HG02571 (cell line): Measurements from ENCODE around the gene FOLR2.

Experiments used
- ATAC-seq: cut with Tn5 transposase; IDR thresholded peaks from one replicate; pipeline ENCODE4 v1.9.1; 2021; ENCODE audit warnings: mild to moderate bottlenecking, moderate library complexity; ENCODE audit not compliant: unreplicated experiment

The FOLR2 gene

DNA sequence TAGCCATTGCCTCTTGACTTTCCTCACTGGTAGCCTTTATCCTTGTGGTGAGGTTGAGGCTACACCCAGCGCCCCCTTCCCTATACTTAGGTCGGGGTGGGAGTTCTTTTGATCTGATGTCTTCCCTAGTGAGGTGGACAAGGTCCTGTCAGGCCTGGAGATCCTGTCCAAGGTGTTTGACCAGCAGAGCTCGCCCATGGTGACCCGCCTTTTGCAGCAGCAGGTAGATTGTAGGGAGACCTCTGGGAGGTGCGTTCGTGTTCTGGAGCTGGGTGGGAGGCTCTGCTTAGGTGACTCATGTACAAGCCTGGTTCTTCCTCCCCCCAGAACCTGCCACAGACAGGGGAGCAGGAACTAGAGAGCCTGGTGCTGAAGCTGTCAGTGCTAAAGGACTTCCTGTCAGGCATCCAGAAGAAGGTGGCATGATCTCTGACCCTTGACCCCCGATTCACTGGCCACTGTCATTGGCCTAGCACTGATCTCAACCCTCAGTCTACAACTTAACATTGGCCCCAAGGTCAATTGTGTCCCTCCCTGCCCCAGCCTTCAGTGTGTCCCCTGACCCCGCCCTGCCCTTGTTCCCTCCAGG, 12.8 kb downstream of the FOLR2 start:
- ATAC-seq, result no peak

- ATAC-seq, result no peak
These were observed 13.6 kb downstream of the FOLR2 start for GRCh38 chr11:72229925-72230763.

- no peak for ATAC-seq
These were observed 14.3 kb downstream of the FOLR2 start for GRCh38 chr11:72230764-72231365.

GRCh38 chr11:72231396-72232259, 15.0 kb downstream of the FOLR2 start:
- no peak for ATAC-seq

GRCh38 chr11:72232260-72233055, 15.9 kb downstream of the FOLR2 start:
- no peak for ATAC-seq

DNA sequence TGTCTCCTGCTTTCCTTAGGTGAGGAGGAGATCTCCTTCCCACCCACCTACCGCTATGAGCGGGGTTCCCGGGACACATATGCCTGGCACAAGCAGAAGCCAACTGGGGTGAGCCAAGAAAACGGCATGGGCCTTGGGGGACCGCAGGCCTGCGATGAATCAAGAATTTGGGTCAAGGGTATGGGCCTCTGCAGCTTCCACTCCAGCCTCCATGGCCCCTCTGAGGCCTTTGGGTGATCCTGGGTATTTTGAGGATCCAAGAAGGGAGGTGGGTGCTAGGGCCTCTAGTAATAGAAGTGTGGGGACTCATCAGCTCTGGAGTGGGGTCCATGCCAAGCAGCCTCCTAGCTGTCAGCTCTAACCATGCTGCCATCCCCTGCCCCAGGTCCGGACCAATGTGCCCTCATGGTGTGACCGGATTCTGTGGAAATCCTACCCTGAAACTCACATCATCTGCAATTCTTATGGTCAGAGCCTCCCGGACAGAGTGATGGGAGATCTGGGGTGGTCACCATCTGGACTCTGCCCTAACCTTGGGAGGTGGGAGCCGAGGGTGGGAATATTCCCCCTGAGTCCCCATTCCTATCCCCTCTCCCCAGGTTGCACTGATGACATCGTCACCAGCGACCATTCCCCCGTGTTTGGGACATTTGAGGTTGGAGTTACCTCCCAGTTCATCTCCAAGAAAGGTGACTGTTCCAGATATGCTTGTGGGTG, 16.6 kb downstream of the FOLR2 start:
- ATAC-seq, result no peak

DNA sequence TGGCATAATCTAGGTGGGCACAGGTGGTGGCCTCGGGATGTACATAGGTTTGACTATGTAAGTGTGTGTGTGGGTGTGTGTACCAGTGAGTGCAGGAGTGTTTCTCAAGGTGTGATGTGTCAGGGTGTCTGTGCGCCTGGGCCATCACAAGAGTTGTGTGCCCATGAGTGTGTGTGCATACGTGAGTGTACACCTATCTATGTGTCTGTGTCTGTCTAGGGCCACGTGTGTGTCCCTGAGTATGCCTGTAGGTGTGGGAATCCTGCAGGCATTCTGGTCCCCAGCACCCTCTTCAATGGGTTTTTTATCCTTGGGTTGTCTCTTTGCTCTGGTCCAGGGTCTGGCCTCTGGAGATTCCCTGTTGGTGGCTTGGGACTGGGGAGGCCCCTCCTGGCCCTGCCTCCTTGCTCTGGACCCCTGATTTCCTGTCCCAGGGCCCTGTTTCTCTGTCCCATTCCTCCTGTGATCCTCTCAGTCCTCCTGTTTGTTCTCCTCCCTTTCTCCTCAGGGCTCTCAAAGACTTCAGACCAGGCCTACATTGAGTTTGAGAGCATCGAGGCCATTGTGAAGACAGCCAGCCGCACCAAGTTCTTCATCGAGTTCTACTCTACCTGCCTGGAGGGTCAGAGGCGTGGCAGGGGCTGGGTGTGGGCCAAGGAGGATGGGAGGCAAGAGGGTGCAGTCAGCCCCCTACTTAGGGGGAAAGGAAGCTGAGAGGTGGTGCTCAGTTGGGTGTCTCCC, 17.3 kb downstream of the FOLR2 start:
- no peak for ATAC-seq

DNA sequence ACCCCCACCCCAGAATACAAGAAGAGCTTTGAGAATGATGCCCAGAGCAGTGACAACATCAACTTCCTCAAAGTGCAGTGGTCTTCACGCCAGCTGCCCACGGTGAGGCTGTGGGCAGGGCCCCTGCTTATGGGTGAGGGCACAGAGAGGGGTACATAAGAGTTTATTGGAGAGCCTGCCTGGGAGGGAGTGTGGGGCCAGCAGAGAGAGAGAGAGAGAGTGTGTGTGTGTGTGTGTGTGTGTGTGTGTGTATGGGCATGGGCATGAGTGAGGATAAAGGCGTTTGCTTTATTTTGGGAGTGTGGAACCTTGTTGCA, 17.9 kb downstream of the FOLR2 start:
- ATAC-seq, result no peak

- no peak for ATAC-seq
These were observed 18.3 kb downstream of the FOLR2 start for GRCh38 chr11:72234920-72235319.

GRCh38 chr11:72235351-72236057, 18.9 kb downstream of the FOLR2 start:
- no peak for ATAC-seq

DNA sequence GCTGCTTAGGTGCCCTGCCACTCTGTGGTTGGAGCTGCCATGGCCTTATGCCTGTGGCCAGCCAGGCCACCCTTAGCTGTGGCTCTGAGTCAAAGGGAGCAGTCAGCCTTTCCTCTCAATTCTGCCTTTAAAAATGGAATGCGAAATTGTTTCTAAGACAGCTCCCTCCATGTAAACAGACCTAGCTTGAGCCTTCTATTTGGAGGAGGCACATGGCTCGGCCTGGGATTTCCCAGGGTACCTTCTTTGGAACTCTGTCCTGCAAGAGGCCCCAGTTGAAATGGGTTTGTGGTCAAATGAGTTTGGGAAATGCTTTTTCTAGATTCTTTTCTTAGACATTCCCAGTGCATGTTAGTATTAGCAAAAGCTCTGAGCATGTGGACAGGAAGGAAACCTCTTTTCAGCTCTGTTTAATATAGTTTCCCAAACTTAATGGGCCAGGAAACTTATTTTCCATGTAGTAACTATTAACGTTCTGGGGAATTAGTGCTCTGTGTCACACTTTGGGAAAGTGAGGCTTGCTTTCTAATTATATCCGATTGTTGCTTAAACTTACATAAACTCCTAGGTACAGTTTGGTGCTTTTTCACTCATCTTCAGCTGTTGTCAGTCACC, 19.6 kb downstream of the FOLR2 start:
- ATAC-seq, result no peak

GRCh38 chr11:72236774-72237111, 20.1 kb downstream of the FOLR2 start:
- no peak for ATAC-seq

- no peak for ATAC-seq
These were observed 20.7 kb downstream of the FOLR2 start for GRCh38 chr11:72237112-72237931.

DNA sequence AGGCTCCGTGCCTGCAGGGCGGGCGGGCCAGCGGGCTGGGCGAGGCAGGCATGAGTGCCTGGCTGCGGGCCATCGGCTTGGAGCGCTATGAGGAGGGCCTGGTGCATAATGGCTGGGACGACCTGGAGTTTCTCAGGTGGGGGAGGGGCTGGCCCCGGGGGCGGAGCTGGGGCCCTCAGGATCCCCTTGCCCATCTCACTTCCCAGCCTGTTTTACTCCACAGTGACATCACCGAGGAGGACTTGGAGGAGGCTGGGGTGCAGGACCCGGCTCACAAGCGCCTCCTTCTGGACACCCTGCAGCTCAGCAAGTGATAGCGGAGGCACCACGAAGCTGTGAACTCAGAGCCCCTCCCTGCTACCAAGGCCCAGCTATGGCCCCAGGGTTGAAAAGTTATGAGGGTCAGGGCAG, 21.5 kb downstream of the FOLR2 start:
- ATAC-seq, result no peak

DNA sequence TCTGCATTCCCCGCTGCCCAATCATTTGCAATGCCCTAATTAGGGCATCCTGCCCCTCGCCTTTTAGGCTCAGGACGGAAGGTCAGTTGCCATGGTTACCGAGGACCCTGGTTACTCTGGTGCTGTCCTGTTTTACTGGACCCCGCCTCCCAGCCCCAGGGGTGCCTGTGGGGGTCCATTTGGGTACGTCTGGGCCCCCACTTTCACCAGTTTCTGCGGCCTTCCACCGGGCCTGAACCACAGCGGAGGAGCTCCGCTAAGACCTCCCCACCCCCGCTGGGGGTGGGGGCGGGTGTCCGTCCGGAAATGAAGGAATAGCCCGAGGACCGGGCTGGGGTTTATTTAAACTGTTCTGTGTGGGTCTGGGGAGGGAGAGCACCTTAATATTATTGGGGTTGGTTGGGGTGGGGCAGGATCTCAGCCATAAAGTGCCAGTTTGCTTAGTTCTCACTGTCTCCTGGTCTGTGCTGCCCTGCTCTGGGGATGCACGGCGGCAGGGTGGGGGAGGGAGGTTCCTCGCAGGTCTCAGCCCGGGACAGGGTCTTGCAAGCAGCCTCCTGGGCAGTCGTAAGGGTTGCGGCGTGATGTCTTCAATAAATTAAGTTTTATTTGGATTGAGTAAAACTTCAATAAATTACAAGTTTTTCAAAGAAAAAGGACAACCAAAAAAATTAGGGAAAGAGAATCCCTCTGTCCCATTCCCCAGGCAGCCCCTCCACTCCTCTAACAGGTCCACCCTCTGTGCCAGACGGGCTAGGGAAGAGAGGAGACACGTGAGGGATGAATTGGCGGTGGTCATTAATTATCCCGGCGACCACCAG, 22.1 kb downstream of the FOLR2 start:
- ATAC-seq, result no peak

- no peak for ATAC-seq
These were observed 22.8 kb downstream of the FOLR2 start for GRCh38 chr11:72239313-72239848.
